ENCODE measurements around the gene RABGAP1L.

RABGAP1L gene

GRCh38 chr1:174949645-174950044, 790.3 kb downstream of the RABGAP1L start:
- no peak for DNase-seq

GRCh38 chr1:174953285-174954072, 794.2 kb downstream of the RABGAP1L start:
- peak in 1 of 2 donors; percentile 2 for DNase-seq

- no peak for DNase-seq
Observed at GRCh38 chr1:174954073-174954460, 794.7 kb downstream of the RABGAP1L start.

- no peak for DNase-seq
Observed at GRCh38 chr1:174954671-174955669, 795.6 kb downstream of the RABGAP1L start.

GRCh38 chr1:174956086-174956485, 796.8 kb downstream of the RABGAP1L start:
- DNase-seq = no peak

- DNase-seq = no peak
Observed at GRCh38 chr1:174956976-174957375, 797.7 kb downstream of the RABGAP1L start.

GRCh38 chr1:174957829-174958228, 798.5 kb downstream of the RABGAP1L start:
- no peak for DNase-seq

- DNase-seq = no peak
Observed at GRCh38 chr1:174958396-174958795, 799.1 kb downstream of the RABGAP1L start.

GRCh38 chr1:174960362-174960761, 801.0 kb downstream of the RABGAP1L start:
- no peak for DNase-seq

- DNase-seq = peak in 1 of 2 donors; percentile 38
Observed at GRCh38 chr1:174963529-174964125, 804.3 kb downstream of the RABGAP1L start.

- peak; percentile 24 to 72 for DNase-seq
Observed at GRCh38 chr1:174964261-174964971, 805.1 kb downstream of the RABGAP1L start.

GRCh38 chr1:174964972-174965361, 805.6 kb downstream of the RABGAP1L start:
- DNase-seq = peak; percentile 37 to 57

- peak; percentile 33 to 38 for DNase-seq
Observed at GRCh38 chr1:174965362-174966007, 806.2 kb downstream of the RABGAP1L start.

GRCh38 chr1:174966008-174966572, 806.8 kb downstream of the RABGAP1L start:
- no peak for DNase-seq

- peak in 1 of 2 donors; percentile 57 for DNase-seq
Observed at GRCh38 chr1:174967845-174968705, 808.8 kb downstream of the RABGAP1L start.

- peak; percentile 36 to 79 for DNase-seq
Observed at GRCh38 chr1:174968750-174969244, 809.5 kb downstream of the RABGAP1L start.

- peak in 1 of 2 donors; percentile 42 for DNase-seq
Observed at GRCh38 chr1:174969977-174970376, 810.7 kb downstream of the RABGAP1L start.

- DNase-seq = no peak
Observed at GRCh38 chr1:174971466-174971865, 812.1 kb downstream of the RABGAP1L start.

- no peak for DNase-seq
Observed at GRCh38 chr1:174971902-174972301, 812.6 kb downstream of the RABGAP1L start.

- DNase-seq = no peak
Observed at GRCh38 chr1:174974711-174975119, 815.4 kb downstream of the RABGAP1L start.

Measured in CD4-positive, alpha-beta T cell treated with Interleukin-1 beta for 1 hour (primary cell).